ENCODE measurements around the gene PLCH1.

DNA sequence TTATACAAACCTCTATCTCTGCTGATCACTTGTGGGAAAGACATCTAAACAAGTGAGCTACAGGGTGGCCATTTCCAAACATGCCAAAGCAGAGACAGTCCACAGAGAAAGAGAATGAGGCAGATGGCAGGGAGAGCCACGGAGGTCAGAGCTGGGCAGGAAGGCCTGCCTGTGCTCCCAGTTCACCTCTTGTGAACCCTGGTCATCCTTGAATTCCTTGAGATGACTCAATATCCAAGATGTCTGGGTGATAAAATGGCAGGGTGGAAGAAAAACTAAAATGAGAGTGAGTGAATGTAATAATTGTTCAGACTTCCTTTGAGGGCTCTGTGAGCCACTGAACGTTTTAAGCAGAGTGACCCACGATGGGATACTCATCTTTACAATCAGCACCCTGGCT lies 104.8 kb downstream of the PLCH1 start:
- TF ChIP-seq, protein P1, sequence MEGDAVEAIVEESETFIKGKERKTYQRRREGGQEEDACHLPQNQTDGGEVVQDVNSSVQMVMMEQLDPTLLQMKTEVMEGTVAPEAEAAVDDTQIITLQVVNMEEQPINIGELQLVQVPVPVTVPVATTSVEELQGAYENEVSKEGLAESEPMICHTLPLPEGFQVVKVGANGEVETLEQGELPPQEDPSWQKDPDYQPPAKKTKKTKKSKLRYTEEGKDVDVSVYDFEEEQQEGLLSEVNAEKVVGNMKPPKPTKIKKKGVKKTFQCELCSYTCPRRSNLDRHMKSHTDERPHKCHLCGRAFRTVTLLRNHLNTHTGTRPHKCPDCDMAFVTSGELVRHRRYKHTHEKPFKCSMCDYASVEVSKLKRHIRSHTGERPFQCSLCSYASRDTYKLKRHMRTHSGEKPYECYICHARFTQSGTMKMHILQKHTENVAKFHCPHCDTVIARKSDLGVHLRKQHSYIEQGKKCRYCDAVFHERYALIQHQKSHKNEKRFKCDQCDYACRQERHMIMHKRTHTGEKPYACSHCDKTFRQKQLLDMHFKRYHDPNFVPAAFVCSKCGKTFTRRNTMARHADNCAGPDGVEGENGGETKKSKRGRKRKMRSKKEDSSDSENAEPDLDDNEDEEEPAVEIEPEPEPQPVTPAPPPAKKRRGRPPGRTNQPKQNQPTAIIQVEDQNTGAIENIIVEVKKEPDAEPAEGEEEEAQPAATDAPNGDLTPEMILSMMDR (IDR thresholded peaks at IDR 0.05) = no peak
- TF ChIP-seq EZH2phosphoT487 (IDR thresholded peaks at IDR 0.05) = no peak

Measured in neural progenitor cell (in vitro differentiated cells).